ENCODE data around the gene LATS1.
"Not testable (repeated sequence)": the region's sequence is repeated elsewhere in the genome, so short reads cannot be mapped to it uniquely, and the experiment has no call there.

The LATS1 gene

DNA sequence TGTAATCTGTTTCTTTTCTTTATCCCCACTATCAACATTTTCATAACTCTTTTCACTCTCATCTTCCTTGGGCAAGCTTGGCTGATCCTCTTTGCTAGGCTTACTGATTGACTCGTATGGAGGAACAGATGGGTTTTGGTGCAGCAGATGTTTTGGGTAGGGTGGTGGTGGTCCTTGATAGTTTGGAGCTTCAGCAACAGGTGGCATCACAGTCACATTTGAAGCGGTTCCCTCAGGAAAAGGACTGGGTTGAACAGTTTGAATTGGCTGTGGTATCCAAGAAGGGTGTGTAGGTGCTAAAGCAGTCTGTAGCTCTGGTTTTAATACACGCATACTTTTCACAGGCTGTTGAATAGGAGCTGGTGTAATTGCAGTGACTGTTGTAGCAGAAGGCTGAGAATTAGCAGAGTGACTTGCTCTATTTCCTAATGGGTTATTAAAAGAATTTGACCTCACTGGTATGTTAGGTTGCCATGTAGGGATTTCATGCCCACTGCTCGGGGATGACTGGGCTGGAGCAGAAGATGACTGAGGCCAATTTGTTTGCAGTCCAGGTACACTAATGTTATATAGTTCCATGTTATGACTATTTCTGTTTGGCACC, 34.5 kb downstream of the LATS1 start:
- POLR2A ChIA-PET: no interaction called here
- CTCF ChIA-PET: no interaction called here
- no peak overlapping the region for H3K4me3 ChIP-seq (ENCODE audit: low read depth, low read length)
- TF ChIP-seq, protein P1, sequence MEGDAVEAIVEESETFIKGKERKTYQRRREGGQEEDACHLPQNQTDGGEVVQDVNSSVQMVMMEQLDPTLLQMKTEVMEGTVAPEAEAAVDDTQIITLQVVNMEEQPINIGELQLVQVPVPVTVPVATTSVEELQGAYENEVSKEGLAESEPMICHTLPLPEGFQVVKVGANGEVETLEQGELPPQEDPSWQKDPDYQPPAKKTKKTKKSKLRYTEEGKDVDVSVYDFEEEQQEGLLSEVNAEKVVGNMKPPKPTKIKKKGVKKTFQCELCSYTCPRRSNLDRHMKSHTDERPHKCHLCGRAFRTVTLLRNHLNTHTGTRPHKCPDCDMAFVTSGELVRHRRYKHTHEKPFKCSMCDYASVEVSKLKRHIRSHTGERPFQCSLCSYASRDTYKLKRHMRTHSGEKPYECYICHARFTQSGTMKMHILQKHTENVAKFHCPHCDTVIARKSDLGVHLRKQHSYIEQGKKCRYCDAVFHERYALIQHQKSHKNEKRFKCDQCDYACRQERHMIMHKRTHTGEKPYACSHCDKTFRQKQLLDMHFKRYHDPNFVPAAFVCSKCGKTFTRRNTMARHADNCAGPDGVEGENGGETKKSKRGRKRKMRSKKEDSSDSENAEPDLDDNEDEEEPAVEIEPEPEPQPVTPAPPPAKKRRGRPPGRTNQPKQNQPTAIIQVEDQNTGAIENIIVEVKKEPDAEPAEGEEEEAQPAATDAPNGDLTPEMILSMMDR (IDR thresholded peaks at IDR 0.05; ENCODE audit: insufficient read depth, low read length, missing control alignments): no peak
- no peak for DNase-seq (ENCODE audit: low read depth, low spot score)

- CTCF ChIA-PET; H3K4me3 ChIP-seq (ENCODE audit: low read depth, low read length); POLR2A ChIA-PET; DNase-seq (ENCODE audit: low read depth, low spot score): not testable (repeated sequence)
These were observed 36.1 kb downstream of the LATS1 start for GRCh38 chr6:149681845-149682244.

DNA sequence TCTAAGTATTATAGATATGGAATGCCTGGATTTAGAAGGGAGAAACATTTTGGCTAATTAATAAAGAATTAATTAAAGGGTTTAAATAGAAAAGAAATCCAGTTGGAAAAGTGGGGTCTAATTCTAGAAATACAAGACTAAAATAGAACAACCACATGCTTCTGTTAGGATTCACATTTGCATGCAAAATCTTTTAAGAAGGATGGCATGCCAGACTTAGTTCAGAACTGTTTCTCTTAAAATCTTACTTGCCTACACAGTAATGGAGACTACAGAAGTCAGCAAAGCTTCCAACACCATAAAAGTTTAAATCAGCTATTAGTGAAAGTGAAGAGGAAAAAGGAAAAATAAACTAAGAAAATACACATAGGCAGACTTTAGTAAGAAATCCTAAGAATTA, 36.7 kb downstream of the LATS1 start:
- ChIA-PET POLR2A (no interaction called here), CTCF (no interaction called here)
- TF ChIP-seq, protein P1 (IDR thresholded peaks at IDR 0.05; ENCODE audit: insufficient read depth, low read length, missing control alignments): no peak

DNA sequence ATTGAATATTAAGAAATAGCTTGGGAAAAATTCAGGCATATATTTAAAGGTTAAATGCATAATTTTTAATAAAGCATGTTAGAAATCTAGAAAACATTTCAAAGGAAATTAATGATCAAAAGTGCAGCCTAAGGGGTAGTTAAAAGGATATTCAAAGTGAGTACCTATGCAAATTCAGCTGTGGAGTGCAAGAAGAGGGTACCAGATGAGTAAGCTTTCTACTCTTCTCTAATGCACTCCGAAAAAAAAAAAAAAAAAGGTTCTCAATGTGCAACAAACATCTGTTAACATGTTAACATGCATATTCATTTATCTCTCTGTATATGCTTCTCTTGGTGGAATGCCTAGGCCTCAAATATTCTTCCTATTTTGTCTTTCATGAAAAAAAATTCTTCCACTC, 37.4 kb downstream of the LATS1 start:
- no peak overlapping the region for H3K4me3 ChIP-seq (ENCODE audit: low read depth, low read length)
- no peak for DNase-seq (ENCODE audit: low read depth, low spot score)
- TF ChIP-seq, protein P1 (IDR thresholded peaks at IDR 0.05; ENCODE audit: insufficient read depth, low read length, missing control alignments): no peak
- ChIA-PET POLR2A (no interaction called here), CTCF (no interaction called here)

More for the DNA sequence above, 36.7 kb downstream of the LATS1 start:
- DNase-seq (ENCODE audit: low read depth, low spot score): no peak
- no peak overlapping the region for H3K4me3 ChIP-seq (ENCODE audit: low read depth, low read length)

GRCh38 chr6:149672265-149672664, 45.6 kb downstream of the LATS1 start:
- DNase-seq (ENCODE audit: low read depth, low spot score); POLR2A ChIA-PET; H3K4me3 ChIP-seq (ENCODE audit: low read depth, low read length): not testable (repeated sequence)
- CTCF ChIA-PET: interaction anchor here (0.9 kb wide), 1 partner anchor 21 kb away, joined by 3 read pairs; no protein-coding TSS in a partner anchor

DNA sequence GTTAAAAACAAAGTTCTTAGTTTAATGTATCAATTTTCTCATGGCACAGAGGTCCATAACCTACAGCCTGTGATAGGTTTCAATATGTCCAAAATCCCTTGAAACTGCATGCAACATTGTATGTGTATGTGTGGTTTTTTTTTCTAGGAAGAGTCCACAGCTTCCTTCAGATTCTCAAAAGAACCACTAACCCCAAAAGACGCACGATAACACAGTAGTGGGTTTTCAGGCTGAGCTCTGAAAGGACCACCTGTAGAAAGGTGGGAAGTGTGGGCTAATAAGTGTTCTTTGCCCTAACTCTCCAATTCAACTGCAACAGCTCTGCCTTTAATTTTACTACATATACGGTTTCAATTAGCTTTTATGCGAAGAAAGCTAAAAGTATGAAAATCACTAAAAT, 57.9 kb downstream of the LATS1 start:
- POLR2A ChIA-PET: interaction anchor here (0.6 kb wide), 2 partner anchors 15 to 30 kb away, joined by 3 to 6 read pairs; no protein-coding TSS in a partner anchor
- TF ChIP-seq, protein P1 (IDR thresholded peaks at IDR 0.05; ENCODE audit: insufficient read depth, low read length, missing control alignments): no peak
- DNase-seq (ENCODE audit: low read depth, low spot score): no peak

DNA sequence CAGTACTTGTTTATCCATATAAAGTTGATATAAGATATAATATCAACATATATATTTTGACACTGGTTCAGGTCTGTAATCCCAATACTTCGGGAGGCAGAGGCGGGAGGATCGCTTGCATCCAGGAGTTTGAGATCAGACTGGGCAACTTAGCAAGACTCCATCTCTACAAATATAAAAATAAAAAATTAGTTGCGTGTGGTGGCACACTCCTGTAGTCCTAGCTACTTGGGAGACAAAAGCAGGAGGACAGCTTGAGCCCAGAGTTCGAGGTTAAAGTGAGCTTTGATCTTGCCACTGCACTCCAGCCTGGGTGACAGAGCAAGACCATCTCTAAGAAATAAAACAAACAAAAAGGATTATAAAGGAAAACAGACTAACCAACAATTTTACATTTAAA, 60.5 kb downstream of the LATS1 start:
- no peak for DNase-seq (ENCODE audit: low read depth, low spot score)
- ChIA-PET POLR2A (no interaction called here), CTCF (no interaction called here)
- no peak overlapping the region for H3K4me3 ChIP-seq (ENCODE audit: low read depth, low read length)
- TF ChIP-seq, protein P1 (IDR thresholded peaks at IDR 0.05; ENCODE audit: insufficient read depth, low read length, missing control alignments): no peak

More for the DNA sequence above, 57.9 kb downstream of the LATS1 start:
- CTCF ChIA-PET: interaction anchor here (0.5 to 1.4 kb wide), 3 partner anchors 9 to 1157 kb away, joined by 3 to 4 read pairs (median 3); no protein-coding TSS in a partner anchor
- H3K4me3 ChIP-seq (ENCODE audit: low read depth, low read length): no peak overlapping the region
